HepG2 (cell line): Measurements from ENCODE around the gene LCAT. TPM values are rescaled to one million over a fixed set of nuclear protein-coding genes. Genes with fewer than 3 reads are reported as not detected.
A peak's percentile ranks its signal among the peaks of the same experiment; 100 is the strongest.

Experiments used
- AHDC1 ChIP-seq: sonication (generic); formaldehyde crosslinking; IDR thresholded peaks from 2 replicates; pipeline ENCODE4 v1.5.1; 2020; ENCODE audit warnings: mild to moderate bottlenecking, missing genetic modification reagents, borderline replicate concordance
- HNRNPLL ChIP-seq: fragments of 200-400 bp; formaldehyde crosslinking; IDR thresholded peaks from 2 replicates; pipeline ENCODE4 v1.6.1; 2017; ENCODE audit warnings: mild to moderate bottlenecking, low read depth, low read length; ENCODE audit not compliant: poor library complexity, severe bottlenecking
- KDM5B ChIP-seq: sonication (generic); formaldehyde crosslinking; IDR thresholded peaks from 2 replicates; pipeline ENCODE4 v1.4.0; 2020; ENCODE audit warnings: missing genetic modification reagents, mild to moderate bottlenecking, borderline replicate concordance
- MTA3 ChIP-seq: sonication (generic); formaldehyde crosslinking; IDR thresholded peaks from 2 replicates; pipeline ENCODE4 v1.4.0; 2020; ENCODE audit warnings: missing genetic modification reagents
- NBN ChIP-seq: fragments of 450-650 bp; conservative IDR thresholded peaks from 2 replicates; pipeline ENCODE4 v1.6.1; 2017
- STAT5B ChIP-seq: sonication (generic); formaldehyde crosslinking; IDR thresholded peaks from 2 replicates; pipeline ENCODE4 v1.4.0; 2020; ENCODE audit warnings: missing genetic modification reagents
- TARDBP ChIP-seq: sonication (generic); formaldehyde crosslinking; IDR thresholded peaks from 2 replicates; pipeline ENCODE4 v1.8.0; 2022; ENCODE audit warnings: mild to moderate bottlenecking, missing genetic modification reagents
- TCF7 ChIP-seq: sonication (generic); IDR thresholded peaks from 2 replicates; pipeline ENCODE4 v1.6.1; 2016; ENCODE audit warnings: antibody characterized with exemption, low read depth
- ZFP1 ChIP-seq: IDR thresholded peaks from 2 replicates; pipeline ENCODE4 v1.6.1; 2016
- ZNF121 ChIP-seq: sonication (generic); formaldehyde crosslinking; IDR thresholded peaks from 2 replicates; pipeline ENCODE4 v1.5.0; 2020; ENCODE audit warnings: mild to moderate bottlenecking, missing genetic modification reagents
- ZNF160 ChIP-seq: sonication (generic); formaldehyde crosslinking; IDR thresholded peaks from 2 replicates; pipeline ENCODE4 v1.8.0; 2022; ENCODE audit warnings: mild to moderate bottlenecking, inconsistent platforms, missing genetic modification reagents
- ZNF552 ChIP-seq: sonication (generic); formaldehyde crosslinking; IDR thresholded peaks from 2 replicates; pipeline ENCODE4 v1.9.0; 2022; ENCODE audit warnings: missing genetic modification reagents, mild to moderate bottlenecking, borderline replicate concordance
- ZSCAN21 ChIP-seq: sonication (generic); formaldehyde crosslinking; IDR thresholded peaks from 2 replicates; pipeline ENCODE4 v1.8.0; 2022; ENCODE audit warnings: mild to moderate bottlenecking, missing genetic modification reagents, moderate library complexity, borderline replicate concordance
- polyA plus RNA-seq, 8 experiments: library from polyadenylated mRNA; depleted of rRNA in 3 of 8; stranded (reverse) in 7 of 8; unstranded in 1 of 8; fragments of >200 nt; fragmentation: Illumina TruSeq in 4 of 8; extraction: Trizol in 4 of 8; gene quantifications; 2 replicates each; pipeline versions ENCODE4 v1.2.1 to v1.2.3, GENCODE V29; 2011 to 2016; ENCODE audit warnings: low read depth in 4 of 8, missing spikeins in 1 of 8, mixed read lengths in 1 of 8; ENCODE audit not compliant: insufficient read depth in 1 of 8
- total RNA-seq, 5 experiments: library from RNA; depleted of rRNA; stranded (reverse); fragments of >200 nt; fragmentation: Illumina TruSeq; extraction: Trizol; gene quantifications; 2 replicates each; pipeline ENCODE4 v1.2.3, GENCODE V29; 2016; ENCODE audit warnings: low read depth in 1 of 5
- TF ChIP-seq, protein P1 (sequence below): fragments of 450-650 bp; IDR thresholded peaks from 2 replicates; pipeline ENCODE4 v1.6.1; 2017; ENCODE audit warnings: mild to moderate bottlenecking
- TF ChIP-seq, protein P2 (sequence below): sonication (generic); formaldehyde crosslinking; IDR thresholded peaks from 2 replicates; pipeline ENCODE4 v1.5.0; 2020; ENCODE audit warnings: mild to moderate bottlenecking, missing genetic modification reagents, borderline replicate concordance

LCAT gene
- total and polyA plus RNA-seq, 2 of the 13 experiments (the other 11 are each of a cell fraction or from before 2014, with no cell fraction given): 36.1 to 38.9 TPM

DNA sequence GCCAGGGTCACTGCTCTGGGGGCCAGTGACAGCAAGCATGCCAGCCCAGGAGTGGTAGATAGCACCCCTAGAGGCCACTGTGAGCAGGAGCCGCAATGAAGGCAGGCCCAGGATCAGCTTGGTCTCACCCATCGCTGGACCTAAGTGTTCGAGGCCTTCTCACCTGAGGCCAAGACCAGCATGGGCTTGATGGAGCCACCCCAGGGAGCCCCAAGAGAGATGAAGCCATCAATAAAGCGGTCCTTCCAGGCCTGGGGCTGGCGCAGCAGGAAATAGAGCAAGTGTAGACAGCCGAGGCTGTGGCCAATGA, 1.8 kb downstream of the LCAT start (continued):
- TF ChIP-seq, protein P1, sequence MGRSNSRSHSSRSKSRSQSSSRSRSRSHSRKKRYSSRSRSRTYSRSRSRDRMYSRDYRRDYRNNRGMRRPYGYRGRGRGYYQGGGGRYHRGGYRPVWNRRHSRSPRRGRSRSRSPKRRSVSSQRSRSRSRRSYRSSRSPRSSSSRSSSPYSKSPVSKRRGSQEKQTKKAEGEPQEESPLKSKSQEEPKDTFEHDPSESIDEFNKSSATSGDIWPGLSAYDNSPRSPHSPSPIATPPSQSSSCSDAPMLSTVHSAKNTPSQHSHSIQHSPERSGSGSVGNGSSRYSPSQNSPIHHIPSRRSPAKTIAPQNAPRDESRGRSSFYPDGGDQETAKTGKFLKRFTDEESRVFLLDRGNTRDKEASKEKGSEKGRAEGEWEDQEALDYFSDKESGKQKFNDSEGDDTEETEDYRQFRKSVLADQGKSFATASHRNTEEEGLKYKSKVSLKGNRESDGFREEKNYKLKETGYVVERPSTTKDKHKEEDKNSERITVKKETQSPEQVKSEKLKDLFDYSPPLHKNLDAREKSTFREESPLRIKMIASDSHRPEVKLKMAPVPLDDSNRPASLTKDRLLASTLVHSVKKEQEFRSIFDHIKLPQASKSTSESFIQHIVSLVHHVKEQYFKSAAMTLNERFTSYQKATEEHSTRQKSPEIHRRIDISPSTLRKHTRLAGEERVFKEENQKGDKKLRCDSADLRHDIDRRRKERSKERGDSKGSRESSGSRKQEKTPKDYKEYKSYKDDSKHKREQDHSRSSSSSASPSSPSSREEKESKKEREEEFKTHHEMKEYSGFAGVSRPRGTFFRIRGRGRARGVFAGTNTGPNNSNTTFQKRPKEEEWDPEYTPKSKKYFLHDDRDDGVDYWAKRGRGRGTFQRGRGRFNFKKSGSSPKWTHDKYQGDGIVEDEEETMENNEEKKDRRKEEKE: no peak
- TF ChIP-seq MTA3 (no peak), NBN (no peak), HNRNPLL (no peak), STAT5B (no peak), TCF7 (no peak), KDM5B (CRISPR knock-in tag) (0 out of 2 replicates have a peak, but pooled peaks have one; percentile 10), AHDC1 (no peak), ZFP1 (CRISPR knock-in tag) (no peak), ZNF552 (CRISPR knock-in tag) (no peak), ZNF160 (CRISPR knock-in tag) (no peak), TARDBP (peak; percentile 39; the same call in 1 of the 2 replicates), ZNF121 (CRISPR knock-in tag) (no peak), ZSCAN21 (CRISPR knock-in tag) (no peak)
- TF ChIP-seq, protein P2, sequence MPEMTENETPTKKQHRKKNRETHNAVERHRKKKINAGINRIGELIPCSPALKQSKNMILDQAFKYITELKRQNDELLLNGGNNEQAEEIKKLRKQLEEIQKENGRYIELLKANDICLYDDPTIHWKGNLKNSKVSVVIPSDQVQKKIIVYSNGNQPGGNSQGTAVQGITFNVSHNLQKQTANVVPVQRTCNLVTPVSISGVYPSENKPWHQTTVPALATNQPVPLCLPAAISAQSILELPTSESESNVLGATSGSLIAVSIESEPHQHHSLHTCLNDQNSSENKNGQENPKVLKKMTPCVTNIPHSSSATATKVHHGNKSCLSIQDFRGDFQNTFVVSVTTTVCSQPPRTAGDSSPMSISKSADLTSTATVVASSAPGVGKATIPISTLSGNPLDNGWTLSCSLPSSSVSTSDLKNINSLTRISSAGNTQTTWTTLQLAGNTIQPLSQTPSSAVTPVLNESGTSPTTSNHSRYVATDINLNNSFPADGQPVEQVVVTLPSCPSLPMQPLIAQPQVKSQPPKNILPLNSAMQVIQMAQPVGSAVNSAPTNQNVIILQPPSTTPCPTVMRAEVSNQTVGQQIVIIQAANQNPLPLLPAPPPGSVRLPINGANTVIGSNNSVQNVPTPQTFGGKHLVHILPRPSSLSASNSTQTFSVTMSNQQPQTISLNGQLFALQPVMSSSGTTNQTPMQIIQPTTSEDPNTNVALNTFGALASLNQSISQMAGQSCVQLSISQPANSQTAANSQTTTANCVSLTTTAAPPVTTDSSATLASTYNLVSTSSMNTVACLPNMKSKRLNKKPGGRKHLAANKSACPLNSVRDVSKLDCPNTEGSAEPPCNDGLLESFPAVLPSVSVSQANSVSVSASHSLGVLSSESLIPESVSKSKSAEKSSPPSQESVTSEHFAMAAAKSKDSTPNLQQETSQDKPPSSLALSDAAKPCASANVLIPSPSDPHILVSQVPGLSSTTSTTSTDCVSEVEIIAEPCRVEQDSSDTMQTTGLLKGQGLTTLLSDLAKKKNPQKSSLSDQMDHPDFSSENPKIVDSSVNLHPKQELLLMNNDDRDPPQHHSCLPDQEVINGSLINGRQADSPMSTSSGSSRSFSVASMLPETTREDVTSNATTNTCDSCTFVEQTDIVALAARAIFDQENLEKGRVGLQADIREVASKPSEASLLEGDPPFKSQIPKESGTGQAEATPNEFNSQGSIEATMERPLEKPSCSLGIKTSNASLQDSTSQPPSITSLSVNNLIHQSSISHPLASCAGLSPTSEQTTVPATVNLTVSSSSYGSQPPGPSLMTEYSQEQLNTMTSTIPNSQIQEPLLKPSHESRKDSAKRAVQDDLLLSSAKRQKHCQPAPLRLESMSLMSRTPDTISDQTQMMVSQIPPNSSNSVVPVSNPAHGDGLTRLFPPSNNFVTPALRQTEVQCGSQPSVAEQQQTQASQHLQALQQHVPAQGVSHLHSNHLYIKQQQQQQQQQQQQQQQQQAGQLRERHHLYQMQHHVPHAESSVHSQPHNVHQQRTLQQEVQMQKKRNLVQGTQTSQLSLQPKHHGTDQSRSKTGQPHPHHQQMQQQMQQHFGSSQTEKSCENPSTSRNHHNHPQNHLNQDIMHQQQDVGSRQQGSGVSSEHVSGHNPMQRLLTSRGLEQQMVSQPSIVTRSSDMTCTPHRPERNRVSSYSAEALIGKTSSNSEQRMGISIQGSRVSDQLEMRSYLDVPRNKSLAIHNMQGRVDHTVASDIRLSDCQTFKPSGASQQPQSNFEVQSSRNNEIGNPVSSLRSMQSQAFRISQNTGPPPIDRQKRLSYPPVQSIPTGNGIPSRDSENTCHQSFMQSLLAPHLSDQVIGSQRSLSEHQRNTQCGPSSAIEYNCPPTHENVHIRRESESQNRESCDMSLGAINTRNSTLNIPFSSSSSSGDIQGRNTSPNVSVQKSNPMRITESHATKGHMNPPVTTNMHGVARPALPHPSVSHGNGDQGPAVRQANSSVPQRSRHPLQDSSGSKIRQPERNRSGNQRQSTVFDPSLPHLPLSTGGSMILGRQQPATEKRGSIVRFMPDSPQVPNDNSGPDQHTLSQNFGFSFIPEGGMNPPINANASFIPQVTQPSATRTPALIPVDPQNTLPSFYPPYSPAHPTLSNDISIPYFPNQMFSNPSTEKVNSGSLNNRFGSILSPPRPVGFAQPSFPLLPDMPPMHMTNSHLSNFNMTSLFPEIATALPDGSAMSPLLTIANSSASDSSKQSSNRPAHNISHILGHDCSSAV (CRISPR knock-in tag): no peak
